WTC11 (cell line): ENCODE measurements around the gene ANKRD65. TPM values are rescaled to one million over a fixed set of nuclear protein-coding genes. Genes with fewer than 3 reads are reported as not detected.

Experiments
- ATAC-seq: fragments of 200-7000 bp; cut with Tn5 transposase; 2 replicates; pipeline ENCODE4 v1.10.0; 2021; ENCODE audit warnings: mild to moderate bottlenecking, moderate library complexity
- CTCF ChIA-PET: fragments of 300-600 bp; sonication (Branson Sonifier 250); formaldehyde crosslinking; loops from one replicate; lab custom pipeline; 2021; ENCODE audit warnings: antibody characterized with exemption; lab: Charles Lee
- POLR2A ChIA-PET: fragments of 350-600 bp; sonication (Branson Sonifier 250); formaldehyde crosslinking; loops from one replicate; lab custom pipeline; 2021; ENCODE audit warnings: antibody characterized with exemption; lab: Charles Lee
- DNase-seq: peaks from one replicate; pipeline ENCODE4 v3.0.0; 2021; ENCODE audit warnings: low spot score
- H3K27ac Mint-ChIP-seq: 2 replicates; pipeline ENCODE4 v1.8.0; 2021; ENCODE audit warnings: mixed read lengths
- H3K27me3 Mint-ChIP-seq: 2 replicates; pipeline ENCODE4 v1.8.0; 2021; ENCODE audit warnings: low read depth, mild to moderate bottlenecking, moderate library complexity, mixed read lengths
- H3K36me3 Mint-ChIP-seq: 2 replicates; pipeline ENCODE4 v1.8.0; 2021; ENCODE audit warnings: mixed read lengths
- H3K4me1 Mint-ChIP-seq: 2 replicates; pipeline ENCODE4 v1.8.0; 2022; ENCODE audit warnings: mixed read lengths
- H3K4me3 Mint-ChIP-seq: 2 replicates; pipeline ENCODE4 v1.8.0; 2021; ENCODE audit warnings: mild to moderate bottlenecking, moderate library complexity, mixed read lengths
- H3K9me3 Mint-ChIP-seq: 2 replicates; pipeline ENCODE4 v1.8.0; 2021; ENCODE audit warnings: mixed read lengths
- CBFB ChIP-seq: sonication (generic); formaldehyde crosslinking; IDR thresholded peaks from 2 replicates; pipeline ENCODE4 v1.8.1; 2022; ENCODE audit warnings: mild to moderate bottlenecking, low read depth, missing genetic modification reagents
- CREB1 ChIP-seq: sonication (generic); formaldehyde crosslinking; IDR thresholded peaks from 2 replicates; pipeline ENCODE4 v1.8.0; 2023; ENCODE audit warnings: mild to moderate bottlenecking, missing genetic modification reagents
- CTCF ChIP-seq: fragments of 200-600 bp; IDR thresholded peaks from 2 replicates; pipeline ENCODE4 v1.8.0; 2022; ENCODE audit warnings: antibody characterized with exemption
- EMX1 ChIP-seq: fragments of 250-450 bp; sonication (Bioruptor Pico); IDR thresholded peaks from 2 replicates; pipeline ENCODE4 v1.8.0; 2021; ENCODE audit warnings: mild to moderate bottlenecking
- ERG ChIP-seq: fragments of 250-450 bp; sonication (Bioruptor Pico); IDR thresholded peaks from 2 replicates; pipeline ENCODE4 v1.8.0; 2021; ENCODE audit warnings: mild to moderate bottlenecking
- GABPB1 ChIP-seq: sonication (generic); formaldehyde crosslinking; IDR thresholded peaks from 2 replicates; pipeline ENCODE4 v1.8.1; 2023; ENCODE audit warnings: mild to moderate bottlenecking, missing genetic modification reagents
- GTF2I ChIP-seq: fragments of 250-450 bp; sonication (Bioruptor Pico); conservative IDR thresholded peaks from 2 replicates; pipeline ENCODE4 v1.4.0; 2021; ENCODE audit warnings: mild to moderate bottlenecking
- KAT7 ChIP-seq: sonication (generic); formaldehyde crosslinking; IDR thresholded peaks from 2 replicates; pipeline ENCODE4 v1.8.1; 2023; ENCODE audit warnings: missing genetic modification reagents, mild to moderate bottlenecking, borderline replicate concordance
- NR2C2 ChIP-seq: sonication (generic); formaldehyde crosslinking; IDR thresholded peaks from 2 replicates; pipeline ENCODE4 v1.8.0; 2022; ENCODE audit warnings: mild to moderate bottlenecking, missing genetic modification reagents
- RELA ChIP-seq: sonication (generic); formaldehyde crosslinking; IDR thresholded peaks from 2 replicates; pipeline ENCODE4 v1.8.1; 2022; ENCODE audit warnings: missing genetic modification reagents, mild to moderate bottlenecking, borderline replicate concordance
- ZNF263 ChIP-seq: sonication (generic); formaldehyde crosslinking; IDR thresholded peaks from 2 replicates; pipeline ENCODE4 v1.8.1; 2022; ENCODE audit warnings: low read depth, mild to moderate bottlenecking, moderate library complexity, missing genetic modification reagents
- ZNF317 ChIP-seq: sonication (generic); formaldehyde crosslinking; IDR thresholded peaks from 2 replicates; pipeline ENCODE4 v1.8.1; 2023; ENCODE audit warnings: low read depth, mild to moderate bottlenecking, moderate library complexity, missing genetic modification reagents, borderline replicate concordance
- total RNA-seq: library from RNA; stranded (reverse); gene quantifications from 3 replicates; pipeline ENCODE4 v1.2.3, GENCODE V29; 2021
- TF ChIP-seq, protein P1 (sequence below): fragments of 250-450 bp; sonication (Bioruptor Pico); conservative IDR thresholded peaks from 2 replicates; pipeline ENCODE4 v1.9.0; 2021; ENCODE audit warnings: mild to moderate bottlenecking
- TF ChIP-seq, protein P2 (sequence below): sonication (generic); formaldehyde crosslinking; IDR thresholded peaks from 2 replicates; pipeline ENCODE4 v1.8.1; 2023; ENCODE audit warnings: mild to moderate bottlenecking, missing genetic modification reagents, borderline replicate concordance
- TF ChIP-seq, protein P3 (sequence below): sonication (generic); formaldehyde crosslinking; conservative IDR thresholded peaks from 2 replicates; pipeline ENCODE4 v1.8.1; 2023; ENCODE audit warnings: mild to moderate bottlenecking, low read depth, missing genetic modification reagents, moderate library complexity

Gene ANKRD65
- total RNA-seq, 1 experiment from 2014 or later: 1.9 TPM

GRCh38 chr1:1398677-1399186 is 22.3 kb downstream of the ANKRD65 start:
- ChIA-PET POLR2A (interaction anchor here (0.7 to 2.3 kb wide), 10 partner anchors 9 to 527 kb away, joined by 3 to 12 read pairs (median 4); partner anchors contain the start of gene AURKAIP1), CTCF (interaction anchor here (0.5 to 2.5 kb wide), 17 partner anchors 9 to 396 kb away, joined by 3 to 14 read pairs (median 4); partner anchors contain the start of genes AURKAIP1 and MRPL20)
- Mint-ChIP-seq H3K27me3 (no peaks in the 10 kb centered on the region), H3K9me3 (no peaks in the 10 kb centered on the region), H3K4me1 (peaks cover 31% of the 10 kb centered on the region), H3K27ac (0 out of 2 replicates have a peak overlapping the region, but pooled peaks have one; percentile 93), H3K36me3 (peaks cover 62% of the 10 kb centered on the region), H3K4me3 (peak overlapping the region; percentile 85)
- DNase-seq (no peak), ATAC-seq (no peak)
- no peak for TF ChIP-seq RELA
- no peak for TF ChIP-seq KAT7 (CRISPR knock-in tag)
- TF ChIP-seq, protein P1, sequence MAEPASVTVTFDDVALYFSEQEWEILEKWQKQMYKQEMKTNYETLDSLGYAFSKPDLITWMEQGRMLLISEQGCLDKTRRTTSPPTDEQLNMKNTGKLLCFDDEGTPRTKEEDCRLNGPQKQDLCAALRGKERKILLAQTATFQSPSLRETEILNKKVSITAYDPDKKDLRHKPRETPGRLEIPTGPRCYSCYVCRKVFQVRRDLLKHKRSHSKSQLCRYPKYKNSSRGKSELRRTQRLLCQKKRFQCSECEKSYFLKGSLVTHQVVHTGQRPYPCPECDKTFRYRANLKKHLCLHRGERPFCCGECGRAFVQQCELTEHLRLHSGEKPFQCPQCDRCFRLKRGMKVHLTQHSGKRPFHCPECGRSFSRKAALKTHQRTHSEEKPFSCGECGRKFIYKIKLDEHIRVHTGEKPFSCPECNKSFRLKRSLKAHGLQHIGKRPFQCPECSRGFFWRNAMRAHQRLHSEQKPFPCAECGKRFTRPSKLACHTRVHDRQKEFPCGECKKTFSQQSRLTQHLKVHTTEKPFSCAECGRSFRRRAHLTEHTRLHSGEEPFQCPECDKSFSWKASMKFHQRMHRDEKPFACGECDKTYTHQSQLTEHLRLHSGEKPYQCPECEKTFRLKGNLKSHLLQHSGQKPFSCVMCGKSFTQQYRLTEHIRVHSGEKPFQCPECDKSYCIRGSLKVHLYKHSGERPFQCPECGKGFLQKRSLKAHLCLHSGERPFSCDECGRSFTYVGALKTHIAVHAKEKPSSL (CRISPR knock-in tag): no peak
- no peak for TF ChIP-seq CBFB (CRISPR knock-in tag)

GRCh38 chr1:1397839-1398523 is 23.1 kb downstream of the ANKRD65 start:
- TF ChIP-seq, protein P2, sequence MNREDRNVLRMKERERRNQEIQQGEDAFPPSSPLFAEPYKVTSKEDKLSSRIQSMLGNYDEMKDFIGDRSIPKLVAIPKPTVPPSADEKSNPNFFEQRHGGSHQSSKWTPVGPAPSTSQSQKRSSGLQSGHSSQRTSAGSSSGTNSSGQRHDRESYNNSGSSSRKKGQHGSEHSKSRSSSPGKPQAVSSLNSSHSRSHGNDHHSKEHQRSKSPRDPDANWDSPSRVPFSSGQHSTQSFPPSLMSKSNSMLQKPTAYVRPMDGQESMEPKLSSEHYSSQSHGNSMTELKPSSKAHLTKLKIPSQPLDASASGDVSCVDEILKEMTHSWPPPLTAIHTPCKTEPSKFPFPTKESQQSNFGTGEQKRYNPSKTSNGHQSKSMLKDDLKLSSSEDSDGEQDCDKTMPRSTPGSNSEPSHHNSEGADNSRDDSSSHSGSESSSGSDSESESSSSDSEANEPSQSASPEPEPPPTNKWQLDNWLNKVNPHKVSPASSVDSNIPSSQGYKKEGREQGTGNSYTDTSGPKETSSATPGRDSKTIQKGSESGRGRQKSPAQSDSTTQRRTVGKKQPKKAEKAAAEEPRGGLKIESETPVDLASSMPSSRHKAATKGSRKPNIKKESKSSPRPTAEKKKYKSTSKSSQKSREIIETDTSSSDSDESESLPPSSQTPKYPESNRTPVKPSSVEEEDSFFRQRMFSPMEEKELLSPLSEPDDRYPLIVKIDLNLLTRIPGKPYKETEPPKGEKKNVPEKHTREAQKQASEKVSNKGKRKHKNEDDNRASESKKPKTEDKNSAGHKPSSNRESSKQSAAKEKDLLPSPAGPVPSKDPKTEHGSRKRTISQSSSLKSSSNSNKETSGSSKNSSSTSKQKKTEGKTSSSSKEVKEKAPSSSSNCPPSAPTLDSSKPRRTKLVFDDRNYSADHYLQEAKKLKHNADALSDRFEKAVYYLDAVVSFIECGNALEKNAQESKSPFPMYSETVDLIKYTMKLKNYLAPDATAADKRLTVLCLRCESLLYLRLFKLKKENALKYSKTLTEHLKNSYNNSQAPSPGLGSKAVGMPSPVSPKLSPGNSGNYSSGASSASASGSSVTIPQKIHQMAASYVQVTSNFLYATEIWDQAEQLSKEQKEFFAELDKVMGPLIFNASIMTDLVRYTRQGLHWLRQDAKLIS (CRISPR knock-in tag): no peak
- no peak for TF ChIP-seq EMX1 (CRISPR knock-in tag)
- TF ChIP-seq, protein P3, sequence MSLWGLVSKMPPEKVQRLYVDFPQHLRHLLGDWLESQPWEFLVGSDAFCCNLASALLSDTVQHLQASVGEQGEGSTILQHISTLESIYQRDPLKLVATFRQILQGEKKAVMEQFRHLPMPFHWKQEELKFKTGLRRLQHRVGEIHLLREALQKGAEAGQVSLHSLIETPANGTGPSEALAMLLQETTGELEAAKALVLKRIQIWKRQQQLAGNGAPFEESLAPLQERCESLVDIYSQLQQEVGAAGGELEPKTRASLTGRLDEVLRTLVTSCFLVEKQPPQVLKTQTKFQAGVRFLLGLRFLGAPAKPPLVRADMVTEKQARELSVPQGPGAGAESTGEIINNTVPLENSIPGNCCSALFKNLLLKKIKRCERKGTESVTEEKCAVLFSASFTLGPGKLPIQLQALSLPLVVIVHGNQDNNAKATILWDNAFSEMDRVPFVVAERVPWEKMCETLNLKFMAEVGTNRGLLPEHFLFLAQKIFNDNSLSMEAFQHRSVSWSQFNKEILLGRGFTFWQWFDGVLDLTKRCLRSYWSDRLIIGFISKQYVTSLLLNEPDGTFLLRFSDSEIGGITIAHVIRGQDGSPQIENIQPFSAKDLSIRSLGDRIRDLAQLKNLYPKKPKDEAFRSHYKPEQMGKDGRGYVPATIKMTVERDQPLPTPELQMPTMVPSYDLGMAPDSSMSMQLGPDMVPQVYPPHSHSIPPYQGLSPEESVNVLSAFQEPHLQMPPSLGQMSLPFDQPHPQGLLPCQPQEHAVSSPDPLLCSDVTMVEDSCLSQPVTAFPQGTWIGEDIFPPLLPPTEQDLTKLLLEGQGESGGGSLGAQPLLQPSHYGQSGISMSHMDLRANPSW (CRISPR knock-in tag): no peak
- no peak for TF ChIP-seq GABPB1
- TF ChIP-seq ZNF263: no peak
- Mint-ChIP-seq H3K36me3 (peaks cover 63% of the 10 kb centered on the region), H3K4me1 (peaks cover 31% of the 10 kb centered on the region), H3K27me3 (no peaks in the 10 kb centered on the region), H3K4me3 (peak overlapping the region; percentile 85), H3K27ac (peak overlapping the region; percentile 93), H3K9me3 (no peaks in the 10 kb centered on the region)
- DNase-seq (no peak), ATAC-seq (no peak)
- CTCF ChIA-PET: no interaction called here
- POLR2A ChIA-PET: no interaction called here

DNA sequence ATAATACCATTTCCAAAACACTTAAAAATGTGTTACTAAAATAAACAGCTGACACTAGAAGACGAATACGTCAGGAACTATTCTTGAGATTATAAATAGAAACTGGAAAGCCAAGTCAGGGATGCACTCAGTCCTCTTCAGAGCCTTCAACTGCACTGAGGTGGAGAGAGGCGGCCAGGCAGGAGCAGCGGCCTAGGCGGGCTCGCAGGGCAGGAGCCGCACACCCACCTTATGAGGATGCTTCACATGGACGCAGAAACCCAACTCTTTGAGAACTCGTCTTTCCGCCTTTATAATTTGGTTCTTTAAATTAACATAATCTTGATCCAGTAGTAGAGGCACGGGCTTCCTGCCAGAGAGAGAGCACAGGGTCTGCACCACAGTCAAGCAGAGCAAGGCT is 25.9 kb downstream of the ANKRD65 start:
- no peaks in the 10 kb centered on the region for H3K9me3 Mint-ChIP-seq
- no peak for ATAC-seq
- ChIA-PET CTCF (interaction anchor here (0.8 kb wide), 1 partner anchor 46 kb away, joined by 3 read pairs; no protein-coding TSS in a partner anchor), POLR2A (no interaction called here)
- no peak for DNase-seq
- H3K4me3 Mint-ChIP-seq: no peak overlapping the region
- H3K36me3 Mint-ChIP-seq: peaks cover 71% of the 10 kb centered on the region
- no peaks in the 10 kb centered on the region for H3K27me3 Mint-ChIP-seq
- peak overlapping the region; percentile 3; the same call in 1 of the 2 replicates for H3K27ac Mint-ChIP-seq
- H3K4me1 Mint-ChIP-seq: peaks cover 8% of the 10 kb centered on the region
- TF ChIP-seq CTCF (no peak), CREB1 (no peak), ERG (CRISPR knock-in tag) (no peak), GTF2I (CRISPR knock-in tag) (no peak), NR2C2 (CRISPR knock-in tag) (no peak), ZNF317 (no peak)
- TF ChIP-seq, protein P3 (CRISPR knock-in tag): no peak
